HG02763 (cell line): Measurements from ENCODE around the gene TRIM50.
"Not testable (repeated sequence)": the region's sequence is repeated elsewhere in the genome, so short reads cannot be mapped to it uniquely, and the experiment has no call there.

Experiments
- ATAC-seq: cut with Tn5 transposase; IDR thresholded peaks from one replicate; pipeline ENCODE4 v1.9.1; 2021; ENCODE audit warnings: mild to moderate bottlenecking, moderate library complexity; ENCODE audit not compliant: unreplicated experiment

Gene TRIM50

DNA sequence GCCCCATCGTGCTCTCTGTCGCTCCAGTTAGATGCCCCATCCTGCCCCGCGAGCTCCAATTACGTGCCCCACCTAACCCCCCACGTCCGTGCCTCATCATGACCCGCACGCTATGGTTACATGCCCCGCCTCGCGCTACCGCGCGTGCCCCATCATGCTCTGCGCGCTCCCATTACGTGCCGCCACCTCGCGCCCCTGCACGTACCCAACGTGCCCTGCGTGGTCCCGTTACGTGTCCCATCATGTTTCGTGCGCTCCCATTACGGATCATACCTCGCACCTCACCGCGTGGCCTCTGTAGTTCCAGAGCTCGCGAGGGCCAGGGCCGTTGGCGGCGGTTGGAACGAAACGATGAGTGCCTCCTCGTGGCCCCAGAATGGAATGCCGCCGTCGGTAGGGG is at the start of gene TRIM50, which contains the start of gene FKBP6:
TSS of gene TRIM50 (minus strand) at position 161 of the 400 bp plus-strand sequence. CDS start 3,295 bp downstream, outside the sequence.
TSS of gene FKBP6 (plus strand) at position 240 of the 400 bp plus-strand sequence. CDS start 268 bp downstream, outside the sequence.
- ATAC-seq = not testable (repeated sequence)

DNA sequence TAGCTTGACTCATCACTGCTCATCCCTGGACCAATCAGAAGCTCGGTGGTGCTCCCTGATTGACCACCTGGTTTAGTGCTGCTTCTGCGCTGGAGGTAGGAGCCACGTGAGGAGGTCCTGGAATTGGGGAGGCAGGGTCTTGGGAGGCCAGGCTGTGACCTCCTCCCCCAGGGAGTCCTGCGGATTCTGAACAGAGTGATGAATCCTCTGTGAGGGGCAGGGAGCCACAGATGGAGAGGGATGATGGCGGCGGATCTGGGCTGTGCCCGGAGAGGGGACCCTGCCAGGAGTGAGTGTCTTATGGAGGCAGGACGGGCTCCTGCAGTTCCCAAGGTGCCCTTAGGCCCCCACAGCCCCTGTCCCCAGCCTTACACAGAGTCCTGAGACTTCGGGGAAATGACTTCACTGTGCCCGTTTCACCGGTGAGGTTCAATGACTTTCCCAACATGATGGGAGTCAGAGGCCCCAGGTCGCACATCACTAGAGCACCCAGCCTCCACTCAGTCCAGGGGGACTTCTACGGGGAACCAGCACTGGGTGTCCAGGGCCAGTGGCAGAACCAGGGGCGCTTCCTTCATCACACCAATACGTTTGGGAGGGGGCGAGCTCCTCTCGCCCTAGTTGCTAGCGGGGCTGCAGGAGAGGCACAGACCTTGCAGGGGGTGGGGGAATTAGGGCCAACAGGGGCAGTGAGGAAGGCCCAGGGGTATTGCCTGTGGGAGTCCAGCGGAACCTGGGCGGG is 49.0 kb upstream of the TRIM50 start:
- no peak for ATAC-seq

DNA sequence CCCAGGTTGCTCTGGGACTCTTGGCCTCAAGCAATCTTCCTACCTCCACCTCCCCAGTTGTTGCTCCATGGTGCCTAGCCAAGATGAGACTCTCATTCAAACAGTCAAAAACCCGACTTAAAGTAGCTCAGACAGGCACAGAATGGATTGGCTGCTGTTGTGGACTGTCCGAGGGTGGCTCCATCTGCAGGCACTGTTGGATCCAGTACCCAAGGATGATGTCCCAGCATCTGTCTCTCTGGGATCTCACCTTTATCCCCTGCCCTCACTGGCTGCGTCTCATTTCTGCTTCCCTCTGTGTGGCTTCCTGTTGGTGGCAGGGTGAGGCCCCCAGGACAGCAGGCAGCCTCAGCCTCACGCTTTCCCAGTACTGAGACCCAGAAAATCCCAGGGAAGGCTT is 48.4 kb upstream of the TRIM50 start:
- ATAC-seq = not testable (repeated sequence)

DNA sequence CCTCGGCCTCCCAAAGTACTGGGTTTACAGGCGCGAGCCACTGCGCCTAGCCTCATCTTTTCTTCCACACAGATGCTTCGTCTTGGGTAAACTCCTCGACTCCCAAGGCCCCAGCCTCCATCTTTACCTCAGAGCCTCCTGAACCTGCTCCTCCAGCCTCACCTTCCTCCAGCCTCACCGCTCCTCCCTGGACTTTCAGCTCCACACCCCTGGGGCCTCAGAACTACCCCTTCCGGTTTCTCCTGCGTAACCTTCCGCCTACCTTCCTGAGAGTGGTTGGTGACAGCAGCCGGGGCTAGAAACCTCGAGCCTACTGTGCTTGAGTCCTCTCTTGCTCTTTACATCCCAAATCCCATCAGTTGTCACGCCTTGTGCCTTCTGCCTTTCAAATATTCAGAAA is 45.9 kb upstream of the TRIM50 start:
- no peak for ATAC-seq

DNA sequence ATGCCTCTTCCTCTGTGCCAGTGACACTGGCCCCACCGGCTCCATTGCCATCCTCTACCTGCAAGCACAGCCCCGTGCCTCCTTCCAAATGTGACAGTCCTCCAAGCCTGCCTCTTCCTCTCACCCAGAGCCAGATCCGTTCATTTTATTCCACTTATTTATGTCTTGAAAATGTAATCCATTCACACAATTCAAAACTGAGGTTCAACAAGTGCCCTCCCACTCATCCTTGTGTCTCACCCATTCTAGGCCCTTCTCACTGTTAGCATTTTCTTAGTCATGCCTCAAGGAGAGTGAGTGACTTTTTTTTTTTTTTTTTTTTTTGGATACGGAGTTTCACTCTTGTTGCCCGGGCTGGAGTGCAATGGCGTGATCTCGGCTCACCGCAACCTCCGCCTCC is 41.7 kb upstream of the TRIM50 start:
- ATAC-seq = no peak

DNA sequence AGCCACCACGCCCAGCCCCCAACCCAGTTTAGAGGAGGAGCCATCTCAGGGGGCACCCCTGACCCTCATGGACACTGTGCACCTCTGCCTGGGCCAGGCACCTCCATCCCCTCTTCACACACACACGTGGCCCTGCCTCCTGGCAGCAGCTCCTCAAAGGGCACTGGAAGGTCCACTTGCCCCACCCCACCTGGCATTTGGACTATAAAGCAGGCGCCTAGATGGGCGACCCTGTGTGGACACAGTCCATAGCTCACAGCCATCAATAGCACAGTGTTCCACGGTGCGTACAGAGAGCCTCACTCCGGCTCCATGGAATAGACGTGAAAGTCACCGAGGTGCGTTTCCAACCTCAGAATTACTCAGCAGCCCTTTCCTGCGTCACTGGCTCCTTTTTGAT is 41.1 kb upstream of the TRIM50 start:
- no peak for ATAC-seq

DNA sequence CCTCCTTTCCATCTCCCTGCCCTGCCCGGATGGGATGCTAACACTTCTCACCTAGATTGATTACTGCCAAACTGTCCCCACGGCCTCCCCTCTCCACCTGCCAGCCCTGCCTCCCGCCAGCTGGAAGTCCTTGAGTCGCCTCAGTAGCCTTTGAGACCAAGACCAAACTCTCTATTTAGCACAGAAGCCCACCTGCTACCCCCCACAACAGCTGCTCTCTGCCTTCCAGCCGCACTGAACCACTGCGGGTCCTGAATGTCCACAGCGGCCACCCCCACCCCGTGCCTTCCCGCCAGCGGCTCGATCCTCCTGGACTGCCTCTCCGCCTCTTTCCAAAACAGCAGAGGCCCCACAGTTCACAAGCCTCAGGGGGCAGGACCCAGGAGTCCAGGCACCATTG is 39.1 kb upstream of the TRIM50 start:
- ATAC-seq = no peak

DNA sequence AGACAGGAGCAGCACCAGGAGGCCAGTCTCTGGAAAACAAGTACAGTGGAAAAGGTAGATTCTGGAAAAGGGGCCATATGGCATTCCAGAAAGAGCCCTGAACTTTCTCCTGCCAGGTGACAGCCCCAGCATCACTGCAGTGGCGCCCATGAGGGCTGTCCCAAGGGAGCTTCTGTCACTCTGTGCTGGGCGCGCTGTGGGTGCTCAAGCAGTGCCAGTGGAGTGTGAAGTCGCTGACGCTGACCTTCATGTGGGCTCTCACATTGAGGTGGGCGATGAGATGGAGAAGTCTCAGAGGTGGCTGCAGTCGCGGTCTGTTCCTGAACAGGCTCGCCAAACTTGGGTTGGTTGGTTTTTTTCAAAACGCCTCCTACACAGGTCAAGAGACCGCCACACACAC is 38.2 kb upstream of the TRIM50 start:
- no peak for ATAC-seq

DNA sequence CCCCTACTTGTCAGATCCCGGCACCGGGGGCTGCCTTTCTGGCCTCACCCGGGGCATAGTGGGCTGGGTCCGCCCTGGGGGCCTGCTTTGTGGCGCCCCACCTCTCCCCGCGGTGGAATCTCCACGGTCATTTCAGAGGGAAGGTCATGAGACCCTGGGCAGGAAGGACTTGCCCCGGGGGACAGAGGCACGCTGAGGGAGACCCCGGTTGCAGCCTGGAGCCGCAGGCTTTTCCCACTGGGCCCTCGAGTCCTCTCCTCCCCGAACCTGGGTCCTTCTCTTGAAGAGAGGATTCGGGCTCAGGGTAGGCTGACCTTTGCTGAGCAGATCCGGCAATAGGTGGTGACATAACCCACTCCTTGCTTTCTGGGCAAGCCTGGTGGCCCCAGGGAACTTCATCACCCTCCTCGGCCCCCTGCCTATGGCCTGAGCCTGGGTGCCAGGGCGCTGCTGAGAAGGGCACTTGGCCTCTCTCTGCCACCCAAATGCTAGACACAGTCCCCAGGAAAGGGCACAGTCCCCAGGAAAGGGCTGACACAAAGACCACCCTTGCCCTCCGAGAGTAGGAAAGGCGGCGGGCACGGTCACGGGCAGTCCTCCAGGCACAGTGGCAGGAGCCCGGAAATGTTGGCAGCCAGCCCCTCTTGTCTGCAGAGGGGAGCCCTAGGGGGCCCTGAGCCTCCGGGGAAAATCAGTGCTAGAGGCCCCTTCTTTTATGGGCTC is 36.3 kb upstream of the TRIM50 start:
- ATAC-seq = no peak

DNA sequence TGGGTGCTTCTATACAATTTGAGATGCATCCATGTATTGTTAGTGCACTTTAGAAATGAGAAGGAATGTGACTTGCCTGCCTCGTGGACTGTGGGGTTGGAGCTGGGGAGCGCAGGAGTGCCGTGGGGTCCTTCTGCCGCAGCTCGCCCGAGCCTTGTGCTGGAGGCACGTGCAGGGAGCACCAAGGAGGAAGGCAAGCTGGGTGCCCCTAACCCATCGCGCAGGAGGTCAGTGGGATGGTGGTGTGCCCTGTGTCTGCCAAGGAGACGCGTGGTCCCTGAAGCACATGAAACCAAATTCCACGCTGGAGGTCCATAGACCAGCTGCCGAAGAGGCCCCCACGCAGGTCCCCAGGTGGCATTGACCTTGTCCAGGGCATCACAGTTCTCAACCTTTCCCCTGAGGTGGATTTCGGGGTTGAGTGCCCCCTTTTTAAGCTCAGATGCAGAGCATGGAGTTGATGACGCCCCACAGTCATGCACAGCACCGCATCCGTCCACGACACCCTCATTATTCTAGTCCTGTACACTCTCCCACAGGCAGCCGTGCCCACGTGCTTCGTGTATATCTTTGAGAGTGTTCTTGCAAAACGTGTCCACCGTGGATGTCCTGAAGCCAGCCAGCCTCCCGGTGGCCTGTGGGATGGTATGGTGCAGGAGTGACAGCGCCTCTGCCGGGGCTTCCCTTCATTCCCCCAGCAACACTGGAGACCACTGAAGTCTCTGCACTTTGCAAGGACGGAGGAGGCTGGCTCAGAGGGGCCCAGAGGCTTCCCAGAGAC is 35.5 kb upstream of the TRIM50 start:
- no peak for ATAC-seq

DNA sequence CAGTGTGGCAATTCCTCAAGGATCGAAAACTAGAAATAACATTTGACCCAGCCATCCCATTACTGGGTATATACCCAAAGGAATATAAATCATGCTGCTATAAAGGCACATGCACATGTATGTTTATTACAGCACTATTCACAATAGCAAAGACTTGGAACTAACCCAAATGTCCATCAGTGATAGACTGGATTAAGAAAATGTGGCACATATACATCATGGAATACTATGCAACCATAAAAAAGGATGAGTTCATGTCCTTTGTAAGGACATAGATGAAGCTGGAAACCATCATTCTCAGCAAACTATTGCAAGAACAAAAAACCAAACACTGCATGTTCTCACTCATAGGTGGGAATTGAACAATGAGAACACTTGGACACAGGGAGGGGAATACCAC is 32.7 kb upstream of the TRIM50 start:
- not testable (repeated sequence) for ATAC-seq

DNA sequence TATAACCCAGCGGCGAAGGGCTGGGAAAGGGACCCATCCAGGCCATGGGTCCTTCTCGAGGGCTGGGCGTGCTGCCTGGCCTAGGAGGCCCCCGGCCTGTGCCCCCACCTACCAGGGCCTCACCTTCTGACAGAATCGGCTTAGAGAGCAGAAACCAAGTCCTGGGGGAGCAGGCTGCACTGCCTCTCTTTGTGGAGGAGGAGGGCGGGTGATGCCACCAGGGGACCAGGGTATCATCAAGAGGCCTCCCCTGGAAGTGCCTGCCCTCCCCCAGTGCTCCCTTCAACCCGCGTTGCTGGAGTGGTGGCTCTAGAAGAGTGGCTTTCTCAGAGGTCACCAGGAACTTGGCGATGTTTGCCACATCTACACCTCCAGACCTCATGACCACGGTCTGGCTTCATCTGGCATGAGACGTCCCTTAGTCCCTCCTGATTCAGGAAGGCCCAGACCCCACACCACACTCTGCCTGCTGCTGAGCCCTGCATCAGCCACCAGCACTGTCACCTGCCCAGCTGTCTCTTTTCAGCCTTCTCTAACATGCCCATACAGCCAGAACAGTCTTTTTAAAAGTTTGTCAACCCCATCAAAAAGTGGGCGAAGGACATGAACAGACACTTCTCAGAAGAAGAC is 32.0 kb upstream of the TRIM50 start:
- no peak for ATAC-seq

DNA sequence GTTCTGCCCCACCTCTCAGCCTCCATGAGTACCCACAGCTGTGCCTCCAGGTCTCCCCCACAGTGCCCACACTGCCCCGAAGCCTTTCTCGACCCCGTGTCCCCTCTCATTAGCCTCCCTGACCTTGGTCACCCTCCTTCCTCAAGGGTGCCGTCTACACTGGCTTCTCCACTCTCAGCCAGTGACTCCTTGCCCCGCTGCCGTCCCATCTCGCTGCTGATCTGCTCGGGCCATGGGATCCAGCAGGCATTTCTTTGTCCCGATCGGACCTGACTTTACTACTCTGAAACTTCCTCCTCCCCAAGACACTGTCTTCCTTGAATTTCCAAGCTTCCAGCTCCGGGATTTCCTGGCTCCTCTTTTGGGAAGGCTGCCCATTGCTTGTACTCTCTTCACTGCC is 31.4 kb upstream of the TRIM50 start:
- no peak for ATAC-seq

DNA sequence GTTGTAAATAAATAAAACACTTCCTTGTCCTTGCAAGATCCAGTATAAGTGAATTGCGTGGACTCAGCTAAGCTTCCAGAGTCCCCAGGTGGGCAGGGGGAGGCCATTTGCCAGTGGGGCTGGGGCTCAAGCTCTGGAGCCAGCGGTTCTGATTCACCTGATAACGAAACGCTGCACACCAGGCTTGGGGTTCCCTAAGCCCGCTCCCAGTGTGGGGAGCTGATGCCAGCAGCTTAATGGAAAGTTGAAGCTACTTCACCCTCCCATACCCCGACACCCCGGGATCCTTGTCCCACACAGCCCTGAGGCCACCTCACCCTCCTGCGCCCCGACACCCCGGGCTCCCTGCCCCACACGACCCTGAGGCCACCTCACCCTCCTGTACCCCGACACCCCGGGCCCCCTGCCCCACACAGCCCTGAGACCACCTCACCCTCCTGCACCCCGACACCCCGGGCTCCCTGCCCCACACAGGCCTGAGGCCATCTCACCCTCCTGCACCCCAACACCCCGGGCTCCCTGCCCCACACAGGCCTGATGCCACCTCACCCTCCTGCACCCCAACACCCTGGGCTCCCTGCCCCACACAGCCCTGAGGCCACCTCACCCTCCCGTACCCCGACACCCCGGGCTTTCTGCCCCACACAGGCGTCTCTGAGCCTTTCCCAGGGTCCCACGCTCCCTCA is 30.9 kb upstream of the TRIM50 start:
- no peak for ATAC-seq

DNA sequence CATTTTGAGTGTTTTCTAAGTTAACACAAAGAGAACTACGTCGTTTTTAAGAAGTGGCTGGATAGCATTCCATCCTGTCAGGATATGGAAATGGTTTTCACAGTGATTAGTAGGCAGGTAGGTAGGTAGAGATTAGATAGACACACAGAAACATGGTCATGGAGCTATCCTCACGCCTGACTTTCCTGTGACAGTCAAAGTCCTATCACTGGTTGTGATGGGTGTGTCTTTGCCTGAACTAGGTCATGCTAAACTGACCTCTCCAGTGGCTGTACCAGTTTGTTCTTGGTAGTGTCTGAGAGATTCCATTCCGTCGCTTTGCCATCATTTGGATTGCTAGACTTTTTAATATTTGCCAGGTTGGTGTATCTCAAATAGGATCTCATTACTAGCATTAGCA is 28.3 kb upstream of the TRIM50 start:
- no peak for ATAC-seq

DNA sequence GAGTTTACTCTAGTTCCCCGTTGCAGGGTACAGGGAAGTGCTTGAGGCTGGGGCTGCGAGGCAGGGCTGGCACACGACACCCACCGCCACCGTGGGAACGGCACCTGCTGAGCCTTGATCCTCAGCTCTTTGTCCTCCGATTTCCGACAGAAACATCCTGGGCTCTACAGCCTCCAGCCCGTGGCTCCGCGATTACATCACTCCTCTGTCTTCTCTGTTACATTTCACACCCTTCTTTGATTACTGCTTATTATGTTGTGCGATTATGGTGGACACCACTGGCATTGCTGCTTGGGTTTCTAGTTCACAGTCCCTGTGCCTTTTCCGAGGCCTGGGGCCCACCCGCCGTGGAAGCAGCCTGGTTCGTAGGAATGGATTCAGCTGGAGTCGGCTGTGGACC is 26.9 kb upstream of the TRIM50 start:
- ATAC-seq = no peak

DNA sequence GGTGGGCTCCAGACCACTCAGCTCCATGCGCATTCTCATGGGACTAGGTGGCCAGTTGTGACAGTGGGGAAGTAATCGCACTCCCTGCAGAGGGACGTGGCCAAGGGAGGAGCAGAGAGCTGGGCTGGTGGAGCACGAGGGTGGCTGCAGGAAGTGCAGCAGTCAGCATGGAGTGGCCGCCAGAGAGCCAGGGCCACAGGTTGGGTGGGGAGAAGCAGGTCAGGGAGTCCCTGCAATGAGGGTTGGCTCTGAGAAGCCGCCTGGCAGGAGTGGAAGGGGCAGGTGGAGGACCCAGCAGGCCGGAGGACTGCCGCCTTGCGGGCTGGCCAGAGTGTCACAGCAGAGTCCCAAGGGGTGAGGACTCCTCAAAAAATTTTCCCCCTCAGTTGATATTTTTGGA is 26.3 kb upstream of the TRIM50 start:
- no peak for ATAC-seq

DNA sequence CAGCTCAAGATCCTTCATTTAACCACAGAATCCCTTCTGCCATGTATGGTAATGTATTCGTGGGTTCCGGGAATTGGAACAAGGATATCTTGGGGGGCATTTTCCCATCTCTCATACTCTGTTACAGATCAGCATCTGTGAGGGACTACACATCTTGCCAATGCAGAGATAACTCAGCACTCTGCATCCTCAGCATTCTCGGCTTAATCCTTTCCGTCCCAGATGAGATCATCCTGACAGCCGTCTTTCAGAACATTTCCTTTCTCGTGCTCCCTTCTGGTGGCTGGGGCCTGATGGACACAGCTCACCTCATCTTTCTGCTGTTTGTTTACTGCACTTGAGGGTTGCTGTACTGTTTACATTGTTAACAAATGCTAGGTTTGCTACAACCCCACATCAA is 25.4 kb upstream of the TRIM50 start:
- ATAC-seq = no peak

DNA sequence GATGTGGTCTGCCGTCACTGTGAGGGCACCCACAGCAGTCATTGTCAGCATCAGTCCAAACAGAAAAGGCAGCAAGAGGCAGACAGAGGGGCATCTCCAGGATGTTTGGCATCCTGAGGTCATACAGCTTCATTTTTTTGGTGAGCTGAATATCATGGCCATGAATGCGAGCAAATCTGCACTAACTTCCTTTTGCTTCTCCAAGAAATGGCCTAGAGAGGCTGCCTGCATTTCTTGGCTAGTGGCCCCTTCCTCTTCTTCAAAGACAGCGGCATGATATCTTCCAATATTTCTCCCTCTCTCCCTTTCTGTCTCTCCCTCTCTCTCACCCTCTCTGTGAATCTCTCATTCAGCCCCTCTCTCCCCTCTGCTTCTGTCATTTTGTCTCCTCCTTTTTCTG is 24.9 kb upstream of the TRIM50 start:
- no peak for ATAC-seq

DNA sequence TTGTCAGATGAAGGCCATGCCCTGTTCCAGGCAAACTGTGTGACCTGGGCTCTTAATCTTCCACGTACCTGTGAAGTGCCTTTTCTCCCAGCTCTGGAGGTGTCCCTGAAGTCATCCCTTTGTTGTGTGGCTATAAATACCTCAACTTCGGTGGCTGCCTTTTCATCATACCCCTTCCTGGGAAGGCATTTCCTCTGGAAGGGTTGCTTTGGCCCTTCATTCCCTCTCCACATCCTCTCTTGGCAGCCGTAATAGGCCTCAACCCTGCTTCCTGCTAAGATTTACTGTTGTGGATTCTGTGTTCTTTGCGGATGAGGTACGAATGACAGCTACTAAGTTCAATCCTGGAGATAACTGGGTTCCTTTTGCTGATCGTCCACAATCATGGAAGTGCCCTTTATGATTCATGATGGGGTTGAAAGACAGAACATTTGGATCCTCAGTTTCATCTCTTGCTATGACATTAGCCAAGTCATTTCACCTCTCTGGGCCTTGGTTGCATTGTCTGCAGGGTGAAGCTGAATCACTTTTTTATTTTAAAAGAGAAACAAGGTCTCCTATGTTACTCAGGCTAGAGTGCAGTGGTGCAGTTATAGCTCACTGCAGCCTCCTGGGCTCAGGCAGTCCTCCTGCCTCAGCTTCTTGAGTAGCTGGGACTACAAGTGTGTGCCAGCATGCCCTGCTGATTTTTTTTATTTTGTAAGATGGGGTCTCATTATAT is 23.7 kb upstream of the TRIM50 start:
- no peak for ATAC-seq
